H1 (cell line): ENCODE measurements around the gene TDRD12. TPM values are rescaled to one million over a fixed set of nuclear protein-coding genes. Genes with fewer than 3 reads are reported as not detected.

Experiments used
- MAFK ChIP-seq: IDR thresholded peaks from 2 replicates; pipeline ENCODE4 v1.6.1; 2012; ENCODE audit warnings: low read depth, mild to moderate bottlenecking, improper control_type of control experiment, low read length
- polyA plus RNA-seq, 7 experiments: library from polyadenylated mRNA; depleted of rRNA in 3 of 7; stranded (reverse) in 5 of 7; unstranded in 2 of 7; fragments of >200 nt in 5 of 7; fragments of 200-250 nt in 2 of 7; gene quantifications; 1 replicate in 5 of 7; 2 replicates in 1 of 7; 4 replicates in 1 of 7; pipeline versions ENCODE4 v1.2.1 to v1.2.3, GENCODE V29; 2011 to 2013; ENCODE audit warnings: missing spikeins in 2 of 7, mixed read lengths in 2 of 7
- total RNA-seq: library from RNA; stranded (reverse); fragmentation: NEBNext Ultra II Directional; extraction: Animal tissue kit (Norgen Biotek cat#: 25700); gene quantifications from 2 replicates; pipeline ENCODE4 v1.2.1, GENCODE V29; 2021

The TDRD12 gene
- total and polyA plus RNA-seq, 2 of the 8 experiments (the other 6 are each of a cell fraction or from before 2014, with no cell fraction given) = 0.39 to 0.88 TPM

DNA sequence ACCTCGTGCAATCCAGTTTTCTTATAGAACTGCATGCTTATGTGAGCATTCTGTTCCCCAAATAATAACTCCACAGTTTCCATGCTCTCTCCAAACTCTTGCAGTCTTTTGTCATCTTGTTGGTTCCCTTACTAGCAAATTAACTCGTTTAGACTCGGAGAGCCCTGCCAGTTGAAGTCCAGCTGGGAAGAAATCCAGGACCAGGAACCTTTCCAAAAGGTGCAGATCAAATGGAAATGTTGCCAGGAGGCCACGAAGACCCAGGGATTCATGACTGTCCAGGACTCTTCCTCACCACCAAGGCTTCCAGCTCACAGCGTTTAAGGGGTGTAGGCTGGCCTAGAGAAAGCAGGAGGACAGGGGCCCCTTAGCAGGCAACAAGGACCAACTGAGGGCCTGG is 2.1 kb upstream of the TDRD12 start (continued):
- no peak for TF ChIP-seq MAFK
- TF ChIP-seq, all 59 proteins: peak for 0
